Liver (tissue), 9 donors: ENCODE measurements around the gene HIP1. TPM values are rescaled to one million over a fixed set of nuclear protein-coding genes. Genes with fewer than 3 reads are reported as not detected.
A peak's percentile ranks its signal among the peaks of the same experiment; 100 is the strongest.

ENCODE experiments used
- DNase-seq: peaks from one replicate; pipeline ENCODE4 v3.0.0-alpha.2; 2017; ENCODE audit warnings: low spot score
- H3K27ac ChIP-seq, 2 donors: one replicate each; pipeline ENCODE4 v1.7.0; 2013; ENCODE audit warnings: inconsistent platforms in 2 of 2, low read length in 2 of 2, control low read depth in 1 of 2, low read depth in 1 of 2, mild to moderate bottlenecking in 1 of 2
- H3K27me3 ChIP-seq, 4 donors: one replicate each; pipeline versions ENCODE4 v1.6.1 to v1.7.0; 2013; ENCODE audit warnings: low read length in 3 of 4, inconsistent platforms in 1 of 4, mild to moderate bottlenecking in 1 of 4, moderate library complexity in 1 of 4; ENCODE audit not compliant: control insufficient read depth in 4 of 4, insufficient read depth in 4 of 4
- H3K36me3 ChIP-seq, 4 donors: one replicate each; pipeline versions ENCODE4 v1.6.1 to v1.7.0; 2013; ENCODE audit warnings: low read length in 3 of 4, mild to moderate bottlenecking in 3 of 4, low read depth in 1 of 4, moderate library complexity in 1 of 4; ENCODE audit not compliant: control insufficient read depth in 4 of 4, insufficient read depth in 3 of 4
- H3K4me1 ChIP-seq, 4 donors: one replicate each; pipeline versions ENCODE4 v1.6.1 to v1.7.0; 2013; ENCODE audit warnings: low read length in 3 of 4, mild to moderate bottlenecking in 3 of 4, moderate library complexity in 1 of 4; ENCODE audit not compliant: control insufficient read depth in 4 of 4, insufficient read depth in 4 of 4
- H3K4me3 ChIP-seq, 3 donors: one replicate each; pipeline versions ENCODE4 v1.6.1 to v1.7.0; 2013; ENCODE audit warnings: low read length in 3 of 3, control low read depth in 1 of 3, low read depth in 1 of 3, mild to moderate bottlenecking in 1 of 3
- H3K9ac ChIP-seq, 2 donors: one replicate each; pipeline ENCODE4 v1.7.0; 2013; ENCODE audit warnings: low read length in 2 of 2, mild to moderate bottlenecking in 2 of 2, moderate library complexity in 2 of 2, control low read depth in 1 of 2, low read depth in 1 of 2
- H3K9me3 ChIP-seq, 4 donors: one replicate each; pipeline versions ENCODE4 v1.6.1 to v1.7.0; 2013; ENCODE audit warnings: low read length in 3 of 4; ENCODE audit not compliant: control insufficient read depth in 4 of 4
- FOXA1 ChIP-seq: IDR thresholded peaks from 2 replicates; pipeline ENCODE4 v1.6.1; 2016; ENCODE audit warnings: antibody characterized with exemption
- FOXA2 ChIP-seq: IDR thresholded peaks from 2 replicates; pipeline ENCODE4 v1.6.1; 2016; ENCODE audit warnings: antibody characterized with exemption
- GABPA ChIP-seq, 2 donors: IDR thresholded peaks in 1 of 2; conservative IDR thresholded peaks in 1 of 2; 2 replicates each; pipeline ENCODE4 v1.6.1; 2016; ENCODE audit warnings: antibody characterized with exemption in 2 of 2, mild to moderate bottlenecking in 1 of 2, moderate library complexity in 1 of 2
- HNF4A ChIP-seq, 2 donors: conservative IDR thresholded peaks; 2 replicates each; pipeline ENCODE4 v1.6.1; 2016; ENCODE audit warnings: antibody characterized with exemption in 2 of 2, mild to moderate bottlenecking in 2 of 2
- JUND ChIP-seq, 2 donors: IDR thresholded peaks; 2 replicates each; pipeline ENCODE4 v1.6.1; 2016; ENCODE audit warnings: antibody characterized with exemption in 2 of 2
- RAD21 ChIP-seq, 2 donors: IDR thresholded peaks; 2 replicates each; pipeline ENCODE4 v1.6.1; 2016; ENCODE audit warnings: antibody characterized with exemption in 2 of 2, mild to moderate bottlenecking in 2 of 2
- RXRA ChIP-seq, 2 donors: IDR thresholded peaks; 2 replicates each; pipeline ENCODE4 v1.6.1; 2017 to 2018; ENCODE audit warnings: antibody characterized with exemption in 2 of 2, mild to moderate bottlenecking in 1 of 2
- SP1 ChIP-seq: IDR thresholded peaks from 2 replicates; pipeline ENCODE4 v1.6.1; 2018; ENCODE audit warnings: antibody characterized with exemption, mild to moderate bottlenecking
- TAF1 ChIP-seq: conservative IDR thresholded peaks from 2 replicates; pipeline ENCODE4 v1.6.1; 2016; ENCODE audit warnings: antibody characterized with exemption, mild to moderate bottlenecking
- WGBS: extraction: QIAGEN DNeasy Blood & Tissue Kit; methylation state at CpG from one replicate; pipeline ENCODE4 v1.1.7; 2013; 5-methylcytosine and 5-hydroxymethylcytosine counted together
- polyA plus RNA-seq, 2 donors: library from polyadenylated mRNA; stranded (reverse) in 1 of 2; unstranded in 1 of 2; fragments of 200-250 nt in 1 of 2; fragments of >200 nt in 1 of 2; fragmentation: Nextera tagmentation in 1 of 2; extraction: Ambion mirVana in 1 of 2; gene quantifications; one replicate each; pipeline versions ENCODE4 v1.2.1 to v1.2.3, GENCODE V29; 2013 to 2015
- total RNA-seq, 2 donors: library from RNA; depleted of rRNA; stranded (reverse); fragments of >200 nt; gene quantifications; one replicate each; pipeline ENCODE4 v1.2.3, GENCODE V29; 2014
- TF ChIP-seq, protein P1 (sequence below): IDR thresholded peaks from 2 replicates; pipeline ENCODE4 v1.6.1; 2016; ENCODE audit warnings: antibody characterized with exemption
- TF ChIP-seq, protein P2 (sequence below): IDR thresholded peaks from 2 replicates; pipeline ENCODE4 v1.6.1; 2016; ENCODE audit warnings: antibody characterized with exemption
- TF ChIP-seq, protein P3 (sequence below): fragments of 150-350 bp; IDR thresholded peaks from 2 replicates; pipeline ENCODE4 v1.5.1; 2017; ENCODE audit warnings: improper control_type of control experiment, low read depth, low read length; ENCODE audit not compliant: missing input control
- TF ChIP-seq, protein P4 (sequence below): IDR thresholded peaks from 2 replicates; pipeline ENCODE4 v1.6.1; 2016; ENCODE audit warnings: antibody characterized with exemption
- donor health status: healthy.
- donor health status: healthy.
- donor health status: healthy.
- donor health status: healthy.
- donor health status: healthy.

HIP1 gene
- total and polyA plus RNA-seq, 4 donors = 3.8 to 13.6 (median 7.8) TPM

GRCh38 chr7:75711656-75712514, 26.9 kb downstream of the HIP1 start:
- no peak for DNase-seq
- Histone ChIP-seq H3K9me3 (peaks cover 0 to 8% (median 0%) of the 10 kb centered on the region in 4 donors), H3K27ac (peak overlapping the region; percentile 8 to 43), H3K36me3 (no peaks in the 10 kb centered on the region), H3K9ac (no peak overlapping the region), H3K27me3 (no peaks in the 10 kb centered on the region), H3K4me1 (no peaks in the 10 kb centered on the region), H3K4me3 (no peak overlapping the region)
- no peak for TF ChIP-seq FOXA1
- no peak for TF ChIP-seq JUND (IDR thresholded peaks at IDR 0.05)
- TF ChIP-seq FOXA2 = no peak
- no peak for TF ChIP-seq RXRA (IDR thresholded peaks at IDR 0.05)
- no peak for TF ChIP-seq GABPA (IDR thresholded peaks at IDR 0.05 in 1 of 2, conservative IDR thresholded peaks at IDR 0.05 in 1 of 2)
- TF ChIP-seq RAD21 (IDR thresholded peaks at IDR 0.05) = no peak
- TF ChIP-seq, protein P1, sequence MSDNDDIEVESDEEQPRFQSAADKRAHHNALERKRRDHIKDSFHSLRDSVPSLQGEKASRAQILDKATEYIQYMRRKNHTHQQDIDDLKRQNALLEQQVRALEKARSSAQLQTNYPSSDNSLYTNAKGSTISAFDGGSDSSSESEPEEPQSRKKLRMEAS = no peak
- TF ChIP-seq, protein P2, sequence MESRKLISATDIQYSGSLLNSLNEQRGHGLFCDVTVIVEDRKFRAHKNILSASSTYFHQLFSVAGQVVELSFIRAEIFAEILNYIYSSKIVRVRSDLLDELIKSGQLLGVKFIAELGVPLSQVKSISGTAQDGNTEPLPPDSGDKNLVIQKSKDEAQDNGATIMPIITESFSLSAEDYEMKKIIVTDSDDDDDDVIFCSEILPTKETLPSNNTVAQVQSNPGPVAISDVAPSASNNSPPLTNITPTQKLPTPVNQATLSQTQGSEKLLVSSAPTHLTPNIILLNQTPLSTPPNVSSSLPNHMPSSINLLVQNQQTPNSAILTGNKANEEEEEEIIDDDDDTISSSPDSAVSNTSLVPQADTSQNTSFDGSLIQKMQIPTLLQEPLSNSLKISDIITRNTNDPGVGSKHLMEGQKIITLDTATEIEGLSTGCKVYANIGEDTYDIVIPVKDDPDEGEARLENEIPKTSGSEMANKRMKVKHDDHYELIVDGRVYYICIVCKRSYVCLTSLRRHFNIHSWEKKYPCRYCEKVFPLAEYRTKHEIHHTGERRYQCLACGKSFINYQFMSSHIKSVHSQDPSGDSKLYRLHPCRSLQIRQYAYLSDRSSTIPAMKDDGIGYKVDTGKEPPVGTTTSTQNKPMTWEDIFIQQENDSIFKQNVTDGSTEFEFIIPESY = no peak
- no peak for TF ChIP-seq SP1
- WGBS = 72% methylated on average over 10 of the region's 10 CpGs

- Histone ChIP-seq H3K27ac (no peak overlapping the region), H3K9ac (no peak overlapping the region), H3K36me3 (no peaks in the 10 kb centered on the region), H3K4me3 (no peak overlapping the region), H3K27me3 (no peaks in the 10 kb centered on the region), H3K4me1 (no peaks in the 10 kb centered on the region), H3K9me3 (peaks cover 0 to 8% (median 0%) of the 10 kb centered on the region in 4 donors)
- TF ChIP-seq, protein P3, sequence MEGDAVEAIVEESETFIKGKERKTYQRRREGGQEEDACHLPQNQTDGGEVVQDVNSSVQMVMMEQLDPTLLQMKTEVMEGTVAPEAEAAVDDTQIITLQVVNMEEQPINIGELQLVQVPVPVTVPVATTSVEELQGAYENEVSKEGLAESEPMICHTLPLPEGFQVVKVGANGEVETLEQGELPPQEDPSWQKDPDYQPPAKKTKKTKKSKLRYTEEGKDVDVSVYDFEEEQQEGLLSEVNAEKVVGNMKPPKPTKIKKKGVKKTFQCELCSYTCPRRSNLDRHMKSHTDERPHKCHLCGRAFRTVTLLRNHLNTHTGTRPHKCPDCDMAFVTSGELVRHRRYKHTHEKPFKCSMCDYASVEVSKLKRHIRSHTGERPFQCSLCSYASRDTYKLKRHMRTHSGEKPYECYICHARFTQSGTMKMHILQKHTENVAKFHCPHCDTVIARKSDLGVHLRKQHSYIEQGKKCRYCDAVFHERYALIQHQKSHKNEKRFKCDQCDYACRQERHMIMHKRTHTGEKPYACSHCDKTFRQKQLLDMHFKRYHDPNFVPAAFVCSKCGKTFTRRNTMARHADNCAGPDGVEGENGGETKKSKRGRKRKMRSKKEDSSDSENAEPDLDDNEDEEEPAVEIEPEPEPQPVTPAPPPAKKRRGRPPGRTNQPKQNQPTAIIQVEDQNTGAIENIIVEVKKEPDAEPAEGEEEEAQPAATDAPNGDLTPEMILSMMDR = no peak
- TF ChIP-seq RXRA (IDR thresholded peaks at IDR 0.05) = no peak
- TF ChIP-seq FOXA2 = no peak
- TF ChIP-seq, protein P4, sequence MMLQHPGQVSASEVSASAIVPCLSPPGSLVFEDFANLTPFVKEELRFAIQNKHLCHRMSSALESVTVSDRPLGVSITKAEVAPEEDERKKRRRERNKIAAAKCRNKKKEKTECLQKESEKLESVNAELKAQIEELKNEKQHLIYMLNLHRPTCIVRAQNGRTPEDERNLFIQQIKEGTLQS = no peak
- TF ChIP-seq TAF1 = no peak
- TF ChIP-seq GABPA (IDR thresholded peaks at IDR 0.05 in 1 of 2, conservative IDR thresholded peaks at IDR 0.05 in 1 of 2) = no peak
- DNase-seq = no peak
Measured at GRCh38 chr7:75711076-75711475, 27.7 kb downstream of the HIP1 start.

DNA sequence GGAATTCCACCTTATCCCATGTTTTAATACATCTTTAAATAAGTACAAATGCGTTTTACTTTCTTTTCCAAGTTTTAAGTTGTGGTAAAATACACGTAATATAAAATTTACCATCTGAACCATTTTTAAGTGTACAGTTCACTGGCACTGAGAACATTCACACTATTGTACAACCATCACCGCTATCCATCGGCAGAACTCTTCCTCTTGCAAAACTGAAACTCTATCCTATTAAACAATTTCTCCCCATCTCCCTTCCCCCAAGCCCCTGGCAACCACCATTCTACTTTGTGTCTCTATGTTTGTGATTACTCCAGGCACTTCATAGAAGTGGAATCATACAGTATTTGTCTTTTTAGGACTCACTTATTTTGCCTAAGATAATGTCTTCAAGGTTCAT, 33.8 kb downstream of the HIP1 start:
- Histone ChIP-seq H3K9me3 (peaks cover 0 to 4% (median 0%) of the 10 kb centered on the region in 4 donors), H3K4me3 (no peak overlapping the region), H3K27ac (no peak overlapping the region), H3K9ac (no peak overlapping the region), H3K4me1 (peaks cover 0 to 2% (median under 1%) of the 10 kb centered on the region in 4 donors), H3K36me3 (no peaks in the 10 kb centered on the region), H3K27me3 (no peaks in the 10 kb centered on the region)
- TF ChIP-seq, protein P2 = peak; percentile 13
- TF ChIP-seq RXRA (IDR thresholded peaks at IDR 0.05) = peak; percentile 35 to 86
- TF ChIP-seq, protein P4 = no peak
- TF ChIP-seq TAF1 = no peak
- TF ChIP-seq HNF4A (conservative IDR thresholded peaks at IDR 0.05) = no peak
- no peak for DNase-seq
- 47% methylated on average over 4 of the region's 4 CpGs for WGBS
